Dedifferentiated amniotic fluid mesenchymal stem cell (primary cell): Measurements from ENCODE around the gene ZFP36L1.

ENCODE experiments used
- DNase-seq: peaks from one replicate; pipeline ENCODE4 v3.0.0-alpha.2; 2016; ENCODE audit errors: extremely low spot score

The ZFP36L1 gene

GRCh38 chr14:68795597-68796417 is 2.9 kb upstream of the ZFP36L1 start:
- peak; percentile 82 for DNase-seq

- DNase-seq, result peak; percentile 96
Measured at GRCh38 chr14:68794851-68795596, 2.2 kb upstream of the ZFP36L1 start.

DNA sequence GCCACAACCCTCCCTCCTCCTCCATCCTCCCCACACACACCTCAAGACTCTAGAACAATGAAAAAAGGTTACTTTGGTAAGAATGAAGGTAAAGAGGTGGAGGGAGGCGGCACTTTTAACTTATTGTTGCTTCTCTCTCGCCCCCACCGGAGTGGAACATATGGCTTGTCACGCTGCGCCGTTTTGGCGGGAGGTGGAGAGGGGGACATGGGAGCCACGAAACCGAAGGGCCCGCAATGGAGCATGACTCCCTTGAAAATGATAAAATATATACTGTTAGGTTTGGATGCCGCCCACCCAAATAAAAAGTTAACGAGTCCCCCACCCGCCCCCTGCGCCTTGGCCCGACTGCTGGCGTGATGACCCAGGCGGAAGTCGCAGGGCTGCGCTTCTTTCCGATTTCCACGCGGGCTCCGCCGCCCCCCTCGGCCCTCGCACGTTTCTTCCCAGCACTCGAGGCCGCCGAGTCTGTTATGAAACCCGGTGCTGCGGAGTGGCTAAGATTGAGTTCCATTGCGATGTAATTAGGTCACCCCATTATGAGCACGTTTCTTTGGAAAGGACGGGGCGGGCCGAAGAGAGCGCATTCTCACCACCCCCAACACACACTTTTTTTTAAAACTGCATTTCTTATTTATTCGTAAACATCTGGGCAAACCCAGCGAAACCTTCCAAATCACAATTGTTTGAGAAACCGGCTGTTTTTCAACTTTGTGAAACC is 1.4 kb upstream of the ZFP36L1 start:
- peak; percentile 93 for DNase-seq

DNA sequence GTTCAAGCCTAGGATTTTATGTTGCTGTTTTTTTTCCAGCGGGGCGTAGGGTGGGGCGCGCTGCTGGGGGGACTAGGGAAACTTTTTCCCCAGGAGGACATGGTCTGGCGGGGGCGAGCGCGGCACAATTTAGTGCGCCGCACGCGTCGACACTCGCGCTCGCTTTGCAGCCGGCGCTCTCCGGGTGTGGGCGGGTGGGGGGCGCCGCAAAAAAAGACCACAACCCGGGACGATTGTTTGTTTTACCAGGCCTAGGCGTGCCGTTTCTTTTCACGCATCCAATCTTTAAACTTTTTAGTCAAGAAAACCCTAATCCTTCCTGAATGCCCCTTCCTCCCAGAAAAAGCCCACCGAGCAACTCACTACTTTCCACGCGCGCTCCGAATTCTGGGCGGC is 865 bp upstream of the ZFP36L1 start:
- DNase-seq, result no peak

DNA sequence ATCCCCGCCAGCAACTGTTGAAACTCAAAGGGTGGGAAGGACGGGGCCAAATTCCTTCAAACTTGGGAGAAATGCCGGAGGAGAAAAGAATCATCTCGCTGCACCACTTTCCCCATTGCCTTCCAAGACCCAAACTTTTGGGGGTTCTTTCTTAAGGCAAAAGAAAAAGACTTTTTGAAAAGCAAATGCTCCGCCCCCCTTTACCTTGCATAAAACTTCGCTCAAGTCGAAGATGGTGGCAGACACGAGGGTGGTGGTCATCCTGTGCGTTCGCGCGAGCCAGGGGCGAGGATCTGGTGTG is 239 bp downstream of the ZFP36L1 start:
- no peak for DNase-seq

DNA sequence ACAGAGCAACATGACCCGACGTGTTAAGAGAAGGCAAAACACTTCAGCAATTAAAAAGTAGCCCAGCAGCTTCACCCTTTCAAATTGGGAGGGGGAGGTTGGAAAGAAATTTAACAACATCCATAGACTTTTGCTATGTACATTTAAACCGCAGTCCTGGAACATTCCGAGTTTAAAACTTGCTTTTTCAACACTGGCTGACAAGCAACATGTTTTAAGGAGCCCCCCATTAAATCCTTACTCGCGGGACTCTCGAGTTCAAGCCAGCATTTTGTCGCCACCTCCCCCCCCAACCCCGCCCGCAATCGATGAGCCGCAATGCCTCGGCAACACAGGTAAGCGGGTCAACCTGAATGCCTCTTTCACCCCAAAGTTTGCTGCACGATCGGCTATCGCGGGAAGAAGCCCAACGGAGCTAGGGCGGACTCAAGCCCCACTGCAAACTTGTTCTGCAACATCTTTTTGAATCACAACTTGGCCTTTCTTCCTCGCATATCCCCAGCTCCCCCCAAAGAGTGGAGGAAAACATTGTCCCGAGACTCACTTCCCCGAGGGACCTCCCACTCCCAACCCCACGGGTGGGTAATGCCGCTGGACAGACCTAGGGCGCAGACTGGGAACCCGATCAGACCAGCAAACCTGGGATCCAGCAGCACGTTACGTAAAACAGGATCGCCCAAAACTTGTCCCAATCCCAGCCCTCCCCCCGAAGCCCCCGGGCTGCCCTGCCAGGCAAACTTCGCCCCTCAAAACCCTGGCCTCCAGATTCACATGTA is 777 bp downstream of the ZFP36L1 start:
- no peak for DNase-seq

DNA sequence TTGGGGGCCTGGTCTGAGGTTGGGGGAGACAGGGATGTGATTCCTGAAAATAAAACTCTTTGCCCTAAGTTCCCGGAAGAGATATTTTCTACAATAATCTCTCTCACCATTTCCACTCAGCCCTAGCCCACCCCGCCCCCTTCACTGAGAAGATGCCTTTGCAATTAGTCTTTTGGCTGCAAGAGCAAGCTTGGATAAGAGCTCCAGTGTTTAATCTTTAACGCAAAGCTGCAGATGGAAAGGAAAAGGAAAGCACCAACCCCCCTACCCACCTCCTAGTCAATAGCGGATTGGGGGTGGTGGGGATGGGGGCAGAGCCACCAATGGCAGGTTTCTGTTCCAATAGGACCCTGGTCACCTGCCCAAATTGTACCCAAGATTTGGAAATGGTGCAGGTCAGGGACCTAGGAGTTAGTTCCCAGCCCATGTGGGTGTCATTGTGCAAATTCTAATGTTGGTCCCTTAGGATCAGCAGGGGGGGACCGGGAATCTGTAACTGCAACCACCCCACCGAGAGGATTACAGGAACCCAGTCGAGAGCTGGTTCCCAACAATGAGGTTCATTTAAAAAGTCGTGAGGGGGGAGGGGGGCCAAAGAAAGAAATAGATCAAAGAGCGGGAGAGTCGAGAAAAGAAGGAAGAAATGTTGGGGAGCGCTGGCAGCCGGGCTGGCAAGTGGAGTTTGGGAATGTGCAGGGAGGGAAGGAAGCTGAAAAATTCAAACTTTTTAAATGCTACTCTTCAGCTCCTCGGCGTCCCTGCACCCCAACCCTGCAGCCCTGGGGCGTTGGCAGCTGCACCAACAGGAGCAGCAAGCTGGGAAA is 1.6 kb downstream of the ZFP36L1 start:
- no peak for DNase-seq

- DNase-seq, result no peak
Measured at GRCh38 chr14:68790644-68791077, 2.2 kb downstream of the ZFP36L1 start.

DNA sequence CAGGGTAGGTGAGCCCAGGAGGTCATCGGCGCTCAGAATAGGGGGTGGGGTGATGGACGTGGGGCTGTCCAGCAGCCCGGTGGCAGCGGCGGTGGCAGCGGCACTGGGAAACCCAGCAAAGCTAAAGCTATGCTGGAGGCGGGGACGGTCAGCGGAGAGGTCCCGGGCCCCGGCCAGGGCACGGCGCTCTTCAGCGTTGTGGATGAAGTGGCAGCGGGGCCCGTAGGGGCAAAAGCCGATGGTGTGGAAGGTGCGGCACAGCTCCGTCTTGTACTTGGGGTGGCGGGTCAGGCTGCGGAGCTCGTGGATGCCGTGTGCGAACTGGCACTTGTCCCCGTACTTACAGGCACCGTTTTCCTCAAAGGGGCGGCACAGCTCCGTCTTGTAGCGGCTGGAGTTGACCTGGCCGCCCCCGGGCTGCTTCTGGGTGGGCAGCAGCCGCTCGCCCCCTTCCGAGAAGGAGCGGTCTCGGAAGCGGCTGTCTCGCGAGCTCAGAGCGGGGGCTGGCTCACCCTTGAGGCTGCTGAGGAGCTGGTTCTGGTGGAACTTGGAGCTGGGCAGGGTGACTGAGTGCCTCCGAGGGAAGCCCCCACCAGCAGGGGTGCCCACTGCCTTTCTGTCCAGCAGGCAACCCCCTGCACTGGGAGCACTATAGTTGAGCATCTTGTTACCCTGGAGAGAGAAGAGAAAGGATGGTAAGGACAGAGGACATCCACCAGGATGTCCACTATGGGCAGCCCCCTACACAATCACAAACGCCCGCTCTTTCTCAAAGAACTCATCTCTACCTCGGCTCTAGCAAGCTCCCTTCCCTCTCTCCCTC is 2.8 kb downstream of the ZFP36L1 start:
- no peak for DNase-seq

DNA sequence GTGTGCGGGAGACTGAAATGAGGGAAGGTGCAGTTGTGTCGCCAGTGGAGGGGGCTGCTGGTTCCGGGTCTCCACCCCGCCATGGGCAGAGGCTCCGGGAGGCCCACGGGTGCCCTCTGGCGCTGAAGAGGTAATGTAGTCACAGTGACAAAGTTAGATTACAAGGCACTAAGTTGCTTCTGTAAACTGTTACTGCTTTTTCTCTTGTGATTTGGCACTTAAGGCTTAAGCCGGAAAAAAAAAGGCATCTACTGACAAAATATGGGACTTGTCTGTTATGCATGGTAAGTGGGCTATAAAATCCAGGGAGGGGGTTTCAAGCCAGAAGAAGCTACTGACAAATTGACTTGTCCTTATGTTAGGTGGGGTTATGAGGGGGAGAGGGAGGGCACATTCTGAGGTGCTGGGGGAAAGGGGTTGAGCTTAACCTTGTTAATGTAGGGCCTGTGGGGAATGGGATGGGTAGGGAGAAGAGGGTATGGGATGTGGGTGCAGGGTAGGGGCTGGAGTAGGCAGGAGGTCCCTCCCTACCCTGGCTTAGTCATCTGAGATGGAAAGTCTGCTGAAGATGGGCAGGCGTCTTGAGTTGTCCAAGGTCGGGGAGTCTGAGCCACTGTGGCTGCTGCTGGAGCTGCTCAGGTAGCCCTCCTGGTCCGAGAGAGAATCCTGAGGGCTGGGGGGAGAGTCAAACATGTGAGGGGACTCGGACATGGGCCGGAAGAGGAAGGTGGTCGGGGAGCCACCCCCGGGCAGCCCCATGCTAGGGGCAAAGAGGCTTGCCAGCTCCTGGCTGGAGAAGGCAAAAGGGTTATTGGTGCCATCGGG is 3.7 kb downstream of the ZFP36L1 start:
- DNase-seq, result peak; percentile 48

DNA sequence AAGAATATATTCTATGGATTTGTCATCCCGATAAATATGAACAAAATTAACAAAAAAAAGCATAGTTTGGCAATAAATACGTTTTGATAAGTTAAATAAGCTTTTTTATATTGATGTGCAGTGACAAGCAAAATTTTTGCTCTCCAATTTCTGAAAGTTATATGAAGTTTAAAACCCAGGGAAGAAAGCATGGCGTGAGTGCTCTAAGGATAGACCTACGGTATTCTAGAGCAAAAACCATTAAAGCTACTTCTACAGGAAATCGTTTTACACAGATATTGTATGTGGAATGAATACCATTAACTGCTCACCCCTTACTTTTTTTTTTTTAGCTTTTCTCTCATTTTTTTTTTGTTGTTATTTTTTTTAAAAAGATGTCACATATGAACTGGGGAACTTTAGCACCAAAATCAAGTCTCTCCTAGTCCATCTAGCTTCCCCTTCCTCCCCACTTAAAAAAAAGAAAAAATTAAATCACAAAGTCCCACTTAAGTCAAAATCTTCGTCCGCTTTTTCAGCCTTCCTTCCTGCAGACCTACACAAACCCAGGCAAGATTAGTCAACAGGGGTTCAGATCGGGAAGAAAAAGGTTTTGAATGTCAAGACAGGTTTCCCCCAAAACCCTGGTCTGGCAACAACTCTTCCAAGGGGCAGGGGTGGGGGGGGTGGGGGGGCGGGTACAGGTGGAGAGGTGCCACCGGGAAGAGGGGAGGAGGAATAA is 4.4 kb downstream of the ZFP36L1 start:
- no peak for DNase-seq

GRCh38 chr14:68787092-68787992 is 5.5 kb downstream of the ZFP36L1 start:
- peak; percentile 53 for DNase-seq

DNA sequence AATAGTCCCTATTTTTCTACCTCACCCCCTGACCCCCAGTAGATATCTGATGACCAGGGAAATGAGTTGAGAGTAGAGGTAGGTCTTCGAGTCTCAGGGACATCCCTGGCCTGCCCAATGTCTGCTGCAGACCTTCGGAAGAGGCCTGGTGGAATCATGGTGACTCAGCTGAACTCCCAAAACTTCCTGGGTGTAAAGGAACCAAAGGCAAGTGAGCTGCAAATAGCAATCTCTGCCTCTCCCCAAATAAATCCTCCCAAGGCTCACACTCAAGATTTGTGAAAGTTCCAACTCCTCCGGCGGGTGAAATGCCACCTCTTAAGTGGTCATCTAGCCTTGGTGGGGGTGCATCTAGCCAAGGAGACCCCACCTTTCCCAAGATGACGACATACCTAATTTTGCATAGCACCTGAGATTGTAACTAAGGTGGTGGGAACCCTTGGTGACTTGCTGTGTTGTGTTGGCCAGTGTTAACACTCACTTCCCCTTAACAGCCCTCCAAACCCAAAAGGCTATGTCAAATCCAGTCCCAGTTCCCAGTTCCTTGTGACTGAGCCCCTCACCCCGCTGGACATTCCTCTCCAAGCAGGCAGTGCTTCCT is 6.3 kb downstream of the ZFP36L1 start:
- DNase-seq, result peak; percentile 60

DNA sequence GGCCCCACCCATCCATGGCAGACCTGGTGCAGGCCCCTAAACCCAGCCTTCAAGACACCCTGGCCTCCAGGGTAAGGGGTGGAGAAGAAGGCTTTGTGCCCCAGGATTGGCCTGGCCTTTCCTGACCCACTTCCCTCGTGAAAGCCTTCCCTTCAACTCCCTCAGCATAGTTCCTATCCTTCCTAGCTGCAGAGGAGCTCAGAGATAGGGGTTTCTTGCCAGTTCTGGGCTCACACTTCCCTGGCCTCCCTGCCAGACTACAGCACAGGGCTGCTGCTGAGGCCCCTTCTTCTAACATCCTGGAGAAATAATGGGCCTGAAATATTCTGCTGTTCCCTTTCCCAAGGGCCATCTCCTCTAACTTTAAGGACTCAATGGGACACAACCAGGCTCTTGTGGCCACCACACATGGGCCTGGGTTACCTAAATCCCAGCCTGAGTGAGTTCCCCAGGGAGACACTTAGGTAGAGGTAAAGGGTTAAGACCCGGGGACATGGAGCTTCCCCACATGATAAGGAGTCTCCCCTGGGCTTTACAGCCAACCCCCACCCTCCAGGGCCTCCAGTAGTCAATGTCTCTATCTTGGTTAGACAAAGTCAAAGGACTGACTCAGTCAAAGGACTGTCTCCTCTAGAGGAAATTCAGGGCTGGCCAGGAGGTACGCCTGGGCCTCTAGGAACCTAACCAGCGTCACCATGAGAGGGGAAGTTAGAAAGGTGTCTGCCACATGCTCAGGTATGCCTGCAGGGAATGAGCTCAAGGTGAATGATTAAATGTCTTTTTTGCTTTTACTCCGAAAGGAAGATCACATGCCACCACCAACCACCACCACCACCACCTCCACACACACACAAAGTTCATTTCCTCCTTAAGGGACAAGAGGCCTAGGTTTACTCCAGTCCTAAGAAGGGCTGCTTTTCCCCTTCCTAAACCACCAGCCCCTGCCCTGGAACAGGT is 7.1 kb downstream of the ZFP36L1 start:
- no peak for DNase-seq

GRCh38 chr14:68784978-68785533 is 7.8 kb downstream of the ZFP36L1 start:
- DNase-seq, result no peak
